PC-3 (cell line): ENCODE data around the gene LYZL1.

ENCODE experiments used
- EZH2 ChIP-seq: fragments of 300-600 bp; sonication (generic); IDR thresholded peaks from one replicate; pipeline ENCODE4 v1.6.1; 2017; ENCODE audit warnings: antibody characterized with exemption, mild to moderate bottlenecking, low read length; ENCODE audit not compliant: unreplicated experiment
- EZH2phosphoT487 ChIP-seq: fragments of 300-600 bp; sonication (generic); IDR thresholded peaks from 2 replicates; pipeline ENCODE4 v1.6.1; 2018; ENCODE audit warnings: mild to moderate bottlenecking, antibody characterized with exemption, low read length, borderline replicate concordance
- TF ChIP-seq, protein P1 (sequence below): fragments of 300-600 bp; sonication (generic); conservative IDR thresholded peaks from 2 replicates; pipeline ENCODE4 v1.5.1; 2017; ENCODE audit warnings: antibody characterized with exemption, low read depth, mild to moderate bottlenecking, low read length

DNA sequence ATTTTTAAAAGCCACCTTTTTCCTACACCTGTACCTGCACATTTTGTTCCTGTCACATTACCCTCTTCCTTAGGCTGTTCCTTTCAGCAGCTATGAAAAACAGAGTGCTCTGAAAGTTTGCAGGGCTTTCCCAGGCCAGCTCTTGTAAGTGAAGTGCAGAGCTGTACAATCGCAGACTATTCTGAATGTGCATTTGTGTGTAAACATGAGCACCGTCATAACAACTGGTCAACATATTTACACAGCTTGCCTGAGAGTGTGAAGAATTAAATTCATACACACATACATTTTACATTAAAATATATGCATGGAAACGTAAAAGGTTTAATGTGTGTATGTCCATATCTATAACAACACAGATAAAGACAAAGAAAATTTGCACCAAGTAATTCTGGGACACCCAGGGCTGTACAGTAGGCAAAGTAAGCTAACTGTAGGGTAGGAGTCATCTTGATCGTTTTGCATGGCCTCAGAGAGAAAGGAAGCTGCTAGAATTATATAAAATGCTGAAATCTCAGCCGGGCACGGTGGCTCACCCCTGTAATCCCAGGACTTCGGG is 23.6 kb upstream of the LYZL1 start:
- TF ChIP-seq, protein P1, sequence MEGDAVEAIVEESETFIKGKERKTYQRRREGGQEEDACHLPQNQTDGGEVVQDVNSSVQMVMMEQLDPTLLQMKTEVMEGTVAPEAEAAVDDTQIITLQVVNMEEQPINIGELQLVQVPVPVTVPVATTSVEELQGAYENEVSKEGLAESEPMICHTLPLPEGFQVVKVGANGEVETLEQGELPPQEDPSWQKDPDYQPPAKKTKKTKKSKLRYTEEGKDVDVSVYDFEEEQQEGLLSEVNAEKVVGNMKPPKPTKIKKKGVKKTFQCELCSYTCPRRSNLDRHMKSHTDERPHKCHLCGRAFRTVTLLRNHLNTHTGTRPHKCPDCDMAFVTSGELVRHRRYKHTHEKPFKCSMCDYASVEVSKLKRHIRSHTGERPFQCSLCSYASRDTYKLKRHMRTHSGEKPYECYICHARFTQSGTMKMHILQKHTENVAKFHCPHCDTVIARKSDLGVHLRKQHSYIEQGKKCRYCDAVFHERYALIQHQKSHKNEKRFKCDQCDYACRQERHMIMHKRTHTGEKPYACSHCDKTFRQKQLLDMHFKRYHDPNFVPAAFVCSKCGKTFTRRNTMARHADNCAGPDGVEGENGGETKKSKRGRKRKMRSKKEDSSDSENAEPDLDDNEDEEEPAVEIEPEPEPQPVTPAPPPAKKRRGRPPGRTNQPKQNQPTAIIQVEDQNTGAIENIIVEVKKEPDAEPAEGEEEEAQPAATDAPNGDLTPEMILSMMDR = no peak
- no peak for TF ChIP-seq EZH2
- TF ChIP-seq EZH2phosphoT487 = no peak
